Activated T-helper 1 cell treated with anti-CD3 and anti-CD28 coated beads, Interleukin-2, amount 50 U/mL, for 16 hours (primary cell): ENCODE measurements around the gene EYS.
"Not testable (repeated sequence)": the region's sequence is repeated elsewhere in the genome, so short reads cannot be mapped to it uniquely, and the experiment has no call there.

ENCODE experiments used
- DNase-seq, 2 donors: peaks; one replicate each; pipeline ENCODE4 v3.0.0-alpha.2; 2020; ENCODE audit warnings: low read depth in 1 of 2, low spot score in 1 of 2

EYS gene

DNA sequence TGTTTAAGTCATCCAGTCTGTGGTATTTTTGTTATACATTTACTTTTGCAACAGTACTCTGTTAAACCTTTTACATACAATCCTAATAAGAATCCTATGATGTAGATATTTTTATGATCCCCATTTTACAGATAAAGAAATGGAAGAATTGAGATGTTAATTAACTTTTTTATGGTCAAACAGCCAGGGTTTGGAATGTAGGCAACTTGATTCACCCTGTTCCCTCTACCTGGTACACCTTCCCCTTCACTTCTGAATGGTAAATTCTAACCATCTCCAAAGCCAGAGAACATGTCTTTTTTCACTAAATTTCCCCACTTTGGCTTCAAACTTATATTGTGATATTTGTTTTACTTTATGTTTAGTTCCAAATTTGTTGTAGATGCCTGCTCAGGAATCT lies 1771.3 kb downstream of the EYS start:
- DNase-seq, result no peak

DNA sequence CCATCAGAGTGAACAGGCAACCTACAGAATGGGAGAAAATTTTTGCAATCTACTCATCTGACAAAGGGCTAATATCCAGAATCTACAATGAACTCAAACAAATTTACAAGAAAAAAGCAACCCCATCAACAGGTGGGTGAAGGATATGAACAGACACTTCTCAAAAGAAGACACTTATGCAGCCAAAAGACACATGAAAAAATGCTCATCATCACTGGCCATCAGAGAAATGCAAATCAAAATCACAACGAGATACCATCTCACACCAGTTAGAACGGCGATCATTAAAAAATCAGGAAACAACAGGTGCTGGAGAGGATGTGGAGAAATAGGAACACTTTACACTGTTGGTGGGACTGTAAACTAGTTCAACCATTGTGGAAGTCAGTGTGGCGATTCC lies 1773.1 kb downstream of the EYS start:
- not testable (repeated sequence) for DNase-seq

DNA sequence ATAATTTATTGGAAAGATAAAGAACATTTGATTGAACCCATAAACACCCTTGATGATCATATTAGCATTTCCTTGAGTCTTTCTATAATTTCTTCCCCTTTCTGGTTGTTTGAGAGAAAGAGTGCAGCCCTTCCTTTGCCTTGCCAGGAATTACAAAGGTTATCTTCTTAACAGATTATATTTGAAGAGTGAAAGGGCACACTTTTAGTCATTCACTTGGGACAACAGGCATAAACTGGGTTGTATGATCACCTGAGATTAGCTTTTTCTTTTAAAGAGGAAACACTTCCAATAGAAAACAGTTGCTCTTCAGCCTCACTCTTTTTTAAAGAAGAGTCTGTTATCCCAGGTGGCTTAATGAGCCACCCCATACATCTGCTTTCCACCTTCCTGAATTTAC lies 1776.2 kb downstream of the EYS start:
- DNase-seq, result no peak

DNA sequence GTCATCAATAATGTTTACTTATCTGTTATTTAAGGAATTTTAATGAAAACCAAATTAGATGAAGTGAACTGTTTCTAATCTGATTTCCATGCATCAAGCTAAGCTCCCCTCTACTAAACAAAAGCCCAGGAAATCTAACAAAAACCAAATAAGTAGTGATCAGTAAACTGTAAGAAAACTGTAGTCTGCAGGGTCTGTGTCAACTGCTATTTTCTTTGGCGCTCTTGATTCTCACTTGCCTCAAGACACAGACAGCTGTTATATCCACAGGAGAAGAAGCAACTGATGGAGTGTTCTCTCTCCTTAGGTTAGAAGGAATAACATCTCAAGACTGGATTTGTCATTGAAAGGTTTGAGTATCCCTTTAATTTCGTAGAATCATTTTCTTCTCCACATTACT lies 1777.9 kb downstream of the EYS start:
- DNase-seq, result no peak

DNA sequence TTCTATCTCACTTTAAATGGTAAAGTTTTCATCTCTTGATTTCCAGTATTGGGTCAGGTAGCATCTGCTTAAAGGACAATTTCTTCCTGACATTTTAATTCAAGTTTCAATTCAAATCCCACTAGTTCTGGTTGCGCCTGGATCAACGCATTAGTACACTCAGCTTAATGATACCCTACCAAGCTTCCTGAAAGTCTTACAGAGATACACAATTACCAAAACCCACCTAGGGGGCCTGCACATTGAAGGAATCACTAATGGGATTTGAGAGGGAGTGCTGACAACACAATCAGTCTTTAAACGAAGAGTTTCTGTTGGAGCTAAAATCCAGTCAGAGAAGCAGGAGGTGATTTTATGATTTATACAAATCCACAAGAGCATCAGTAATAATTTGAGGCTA lies 1778.4 kb downstream of the EYS start:
- DNase-seq, result no peak

DNA sequence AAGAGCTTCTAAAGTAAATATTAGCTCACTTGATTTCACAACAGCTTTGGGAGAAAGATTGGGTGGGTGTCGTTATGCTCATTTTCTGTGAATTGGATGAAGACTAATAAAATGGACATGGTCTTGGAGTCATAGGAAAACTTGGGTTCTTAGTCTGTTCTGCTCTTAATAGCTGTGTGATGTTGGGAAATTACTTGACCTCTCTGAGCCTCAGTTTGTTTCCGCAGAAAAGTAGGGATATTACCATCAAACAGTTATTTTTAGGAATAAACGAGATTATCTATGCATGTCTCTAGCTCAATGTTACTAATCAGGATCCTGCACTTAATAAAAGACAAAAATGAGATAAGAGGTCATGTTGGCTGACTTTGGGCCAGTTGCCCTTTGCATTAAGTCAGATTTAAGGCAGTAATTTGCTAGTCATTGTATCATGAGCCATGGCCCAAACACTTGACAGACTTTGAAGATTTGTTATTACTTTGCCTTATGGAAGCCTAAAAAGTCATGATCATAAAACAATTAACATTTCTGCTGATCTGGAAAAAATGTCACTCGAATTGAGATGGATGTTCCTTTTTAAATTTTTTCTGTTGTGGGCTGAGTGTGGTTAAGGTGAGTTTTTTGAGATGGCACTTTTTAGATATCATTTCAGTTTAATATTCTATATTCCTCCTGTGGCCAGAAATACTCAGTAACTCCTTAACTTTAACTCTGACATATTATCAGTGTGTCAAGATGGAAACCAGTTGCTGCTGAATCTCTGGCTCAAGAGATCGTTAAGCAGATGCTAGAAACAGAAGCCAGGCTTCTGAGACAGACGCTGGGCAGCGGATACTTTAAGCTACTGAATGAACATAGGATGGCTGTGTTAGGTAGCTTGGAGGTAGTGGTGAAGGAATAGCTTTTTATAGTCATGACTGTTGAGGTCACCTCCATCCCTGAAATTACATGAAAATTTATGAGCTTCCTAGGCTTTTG lies 1779.8 kb downstream of the EYS start:
- DNase-seq, result no peak

DNA sequence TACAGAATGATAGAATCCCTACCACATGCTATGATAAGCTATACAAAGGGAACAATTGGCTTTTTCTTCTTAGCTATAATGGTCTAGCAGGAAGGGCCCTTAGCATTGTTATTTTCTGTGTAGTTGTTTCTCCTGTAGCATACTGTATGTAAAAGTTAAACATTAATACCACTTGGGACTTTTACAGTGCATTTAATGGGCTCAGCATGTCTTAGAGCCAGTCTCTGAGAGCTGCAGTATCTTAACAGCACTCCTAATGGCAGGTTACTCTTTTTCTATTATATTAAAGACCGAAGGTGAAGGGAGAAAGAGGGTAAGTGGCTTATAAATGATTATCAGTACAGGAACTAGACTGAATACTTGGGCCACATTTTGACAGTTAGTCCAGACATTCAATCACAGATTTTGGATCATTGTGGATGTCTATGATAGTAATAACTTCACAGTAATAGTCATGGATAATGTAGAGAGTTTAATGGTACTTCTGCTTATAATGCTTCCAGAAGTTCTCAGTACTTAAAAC lies 1780.7 kb downstream of the EYS start:
- DNase-seq, result no peak

DNA sequence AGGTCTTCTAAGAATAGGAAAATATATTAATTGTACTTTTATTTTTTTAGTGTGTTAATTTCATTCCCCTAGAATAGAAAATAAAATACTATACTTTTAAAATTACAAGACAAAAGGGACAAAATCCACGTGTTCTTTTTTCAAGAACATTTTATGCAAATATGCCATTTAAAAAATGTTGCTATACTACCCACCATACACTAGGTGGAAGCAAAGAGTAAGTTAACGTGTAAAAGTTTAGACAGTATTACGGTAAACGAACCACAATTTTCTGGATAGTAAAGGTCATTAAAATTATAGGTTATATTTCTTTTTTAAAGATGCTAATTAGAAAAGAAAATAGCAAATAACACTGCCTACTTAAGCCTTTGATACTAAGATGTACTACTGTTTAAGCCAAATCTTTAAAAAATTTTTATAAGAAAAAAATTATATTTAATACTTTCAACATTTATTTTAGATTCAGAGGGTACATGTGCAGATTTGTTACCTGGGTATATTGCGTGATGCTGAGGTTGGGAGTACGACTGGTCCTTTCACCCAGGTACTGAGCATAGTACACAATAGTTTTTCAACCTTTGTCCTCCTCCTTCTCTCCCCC lies 1783.8 kb downstream of the EYS start:
- DNase-seq, result no peak

DNA sequence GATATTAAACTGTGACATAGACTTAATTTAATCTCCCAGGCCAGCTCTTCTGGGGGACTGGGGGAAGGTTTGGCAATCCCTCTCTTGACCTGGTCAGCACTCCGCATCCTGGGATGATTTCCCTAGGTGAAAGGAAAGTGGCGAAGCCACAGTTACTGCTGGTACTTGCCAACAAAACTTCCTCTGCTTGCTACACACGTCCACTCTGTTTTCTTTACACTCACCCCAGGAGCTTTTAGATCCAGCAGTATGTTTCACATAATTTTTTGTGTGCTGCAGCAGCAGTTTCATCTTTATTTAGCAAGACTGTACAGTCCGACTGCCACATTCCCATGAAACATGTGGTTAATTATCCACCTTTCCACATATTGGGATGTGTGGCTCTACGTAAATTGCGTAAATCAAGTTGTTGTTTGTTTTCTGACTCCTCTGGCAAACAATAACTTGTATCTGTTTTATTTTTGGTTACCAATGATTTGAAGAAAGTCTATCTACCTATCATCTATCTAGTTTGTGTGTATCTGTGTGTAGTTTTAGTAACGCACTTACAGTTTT lies 1787.4 kb downstream of the EYS start:
- DNase-seq, result no peak

DNA sequence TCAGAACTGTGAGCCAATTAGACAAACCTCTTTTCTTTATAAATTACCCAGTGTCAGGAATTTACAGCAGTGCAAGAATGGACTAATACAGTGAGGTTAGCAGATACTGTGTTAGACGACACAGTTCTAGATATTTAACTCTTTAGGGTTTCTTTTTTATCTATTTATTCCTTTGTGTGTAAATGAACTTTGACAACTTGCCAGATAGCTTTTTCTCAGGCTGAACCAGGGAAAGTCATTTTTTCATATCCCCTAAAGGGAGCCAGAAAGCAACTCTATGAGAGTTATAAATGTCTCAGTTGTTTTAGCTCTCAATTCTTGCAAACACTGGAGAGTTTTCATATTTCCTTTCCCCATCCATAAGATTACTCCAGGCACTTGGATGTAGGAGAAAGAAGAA lies 1794.1 kb downstream of the EYS start:
- DNase-seq, result no peak

DNA sequence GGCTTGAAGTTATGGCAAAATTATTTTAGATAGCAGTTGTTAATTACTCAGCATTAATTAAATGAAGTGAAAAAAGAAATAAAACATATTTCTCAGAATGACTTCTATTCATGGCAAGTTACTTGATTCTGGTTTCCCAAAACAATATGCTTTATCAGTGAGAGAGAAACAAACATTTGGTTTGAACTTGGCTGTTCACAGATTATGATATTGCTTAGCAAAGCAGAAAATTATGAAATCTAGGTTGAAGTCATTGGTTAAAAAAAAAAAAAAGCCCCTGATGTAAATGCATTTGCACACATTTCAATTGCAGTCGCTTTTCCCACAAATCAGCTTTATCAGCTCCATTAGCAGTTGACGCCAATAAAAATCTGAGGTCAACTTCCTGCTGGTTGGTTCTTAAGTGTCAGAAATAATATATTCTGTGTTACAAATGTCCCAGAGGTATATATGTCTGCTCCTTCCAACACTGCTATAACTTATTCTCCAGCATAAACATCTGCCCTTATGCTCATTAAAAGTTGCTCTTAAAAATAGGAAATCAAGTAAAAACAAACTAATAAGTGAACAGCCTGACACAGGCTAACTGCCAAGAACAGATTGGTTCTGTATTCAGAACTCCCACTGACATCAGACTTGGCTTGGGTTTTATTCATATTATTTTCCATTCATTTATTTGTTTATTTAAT lies 1796.0 kb downstream of the EYS start:
- DNase-seq, result no peak

DNA sequence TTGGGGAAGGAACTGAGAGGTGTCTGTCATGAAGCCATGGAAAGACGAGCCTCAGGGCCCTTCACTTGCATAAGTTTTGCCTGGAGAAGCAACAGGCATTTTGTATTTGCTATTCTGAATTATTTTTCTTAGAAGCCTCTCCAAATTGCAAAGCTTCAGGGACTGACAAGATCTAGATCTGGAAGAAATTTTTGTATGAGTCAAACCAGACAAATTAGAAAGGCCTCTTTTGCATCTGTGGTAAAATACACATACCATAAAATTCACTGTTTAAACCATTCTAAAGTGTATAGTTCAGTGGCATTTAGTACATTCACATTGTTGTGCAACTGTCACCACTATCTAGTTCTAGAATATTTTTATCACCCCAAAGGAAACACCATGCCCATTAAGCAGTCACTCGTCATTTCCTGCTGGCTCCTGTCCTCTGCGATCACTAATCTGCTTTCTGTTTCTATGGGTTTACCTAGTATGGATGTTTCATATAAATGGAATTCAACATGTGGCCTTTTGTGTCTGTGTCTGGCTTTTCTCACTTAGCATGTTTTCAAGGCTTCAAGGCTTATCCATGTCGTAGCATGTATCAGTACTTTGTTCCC lies 1802.3 kb downstream of the EYS start:
- DNase-seq, result no peak

DNA sequence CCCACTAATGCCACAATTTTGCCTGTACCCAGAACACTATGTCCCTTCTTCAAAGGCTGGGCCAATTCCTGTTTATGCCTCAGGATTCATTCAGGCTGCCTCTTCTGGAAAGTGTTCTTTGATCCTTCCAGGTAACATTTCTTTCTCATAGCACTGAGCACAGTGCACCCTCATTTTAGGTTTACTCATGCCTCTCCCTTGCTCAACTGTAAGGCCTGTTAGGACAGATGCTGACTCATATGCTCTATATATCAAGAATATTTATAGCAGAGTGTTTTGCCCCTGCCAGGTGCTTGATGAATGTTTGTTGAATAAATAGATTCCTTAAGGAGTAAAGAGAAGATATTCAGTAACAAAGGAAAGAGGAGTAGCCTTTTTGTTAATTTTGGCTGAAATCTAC lies 1807.5 kb downstream of the EYS start:
- DNase-seq, result no peak

DNA sequence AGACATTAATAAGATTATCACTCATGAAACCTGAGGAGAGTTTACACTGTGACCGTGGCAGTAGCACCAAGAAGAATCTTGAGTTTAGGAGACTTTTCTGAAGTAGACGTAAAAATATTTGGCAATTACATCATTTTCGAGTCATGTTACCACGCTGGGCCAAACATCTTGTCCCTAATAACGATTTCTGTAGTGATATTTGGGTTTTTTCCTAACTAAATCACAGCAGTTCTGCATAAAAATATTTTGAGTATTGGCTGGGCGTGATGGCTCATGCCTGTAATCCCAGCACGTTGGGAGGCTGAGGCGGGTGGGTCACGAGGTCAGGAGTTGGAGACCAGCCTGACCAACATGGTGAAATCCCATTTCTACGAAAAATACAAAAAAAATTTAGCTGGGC lies 1809.1 kb downstream of the EYS start:
- no peak for DNase-seq

DNA sequence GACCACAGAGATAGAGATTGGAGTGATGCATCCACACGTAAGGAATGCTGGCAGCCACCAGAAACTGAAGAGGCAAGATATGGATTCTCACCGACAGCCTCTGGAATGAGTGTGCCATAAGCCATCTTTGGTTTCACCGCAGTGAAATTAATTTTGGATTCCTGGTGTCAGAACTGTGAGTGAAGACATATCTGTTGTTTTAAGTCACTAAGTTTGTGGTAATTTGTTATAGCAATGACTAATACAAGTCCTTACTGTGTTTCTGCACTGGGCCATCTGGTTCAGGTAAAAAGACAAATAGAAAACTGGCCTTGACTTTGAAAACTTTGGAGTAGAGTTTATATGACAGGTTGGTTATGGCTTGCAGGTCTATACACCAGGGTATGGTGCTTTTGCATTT lies 1809.6 kb downstream of the EYS start:
- DNase-seq, result no peak

DNA sequence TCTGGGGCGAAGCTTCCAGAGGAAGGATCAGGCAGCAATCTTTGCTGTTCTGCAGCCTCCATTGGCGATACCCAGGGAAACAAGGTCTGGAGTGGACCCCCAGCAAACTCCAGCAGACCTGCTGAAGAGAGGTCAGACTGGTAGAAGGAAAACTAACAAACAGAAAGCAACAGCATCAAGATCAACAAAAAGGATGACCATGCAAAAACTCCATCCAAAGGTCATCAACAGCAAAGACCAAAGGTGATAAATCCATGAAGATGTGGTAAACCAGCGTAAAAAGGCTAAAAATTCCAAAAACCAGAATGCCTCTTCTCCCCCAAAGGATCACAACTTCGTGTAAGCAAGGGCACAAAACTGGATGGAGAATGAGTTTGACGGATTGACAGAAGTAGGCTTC lies 1818.6 kb downstream of the EYS start:
- DNase-seq, result no peak

DNA sequence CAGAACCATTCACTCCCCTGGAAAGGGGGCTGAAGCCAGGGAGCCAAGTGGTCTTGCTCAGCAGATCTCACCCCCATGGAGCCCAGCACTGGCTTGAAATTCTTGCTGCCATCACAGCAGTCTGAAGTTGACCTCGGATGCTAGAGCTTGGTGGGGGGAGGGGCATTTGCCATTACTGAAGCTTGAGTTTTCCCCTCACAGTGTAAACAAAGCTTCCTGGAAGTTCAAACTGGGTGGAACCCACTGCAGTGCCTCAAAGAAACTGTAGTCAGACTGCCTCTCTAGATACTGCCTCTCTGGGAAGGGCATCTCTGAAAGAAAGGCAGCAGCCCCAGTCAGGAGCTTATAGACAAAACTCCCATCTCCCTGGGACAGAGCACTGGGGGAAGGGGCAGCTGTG lies 1819.2 kb downstream of the EYS start:
- DNase-seq, result not testable (repeated sequence)

DNA sequence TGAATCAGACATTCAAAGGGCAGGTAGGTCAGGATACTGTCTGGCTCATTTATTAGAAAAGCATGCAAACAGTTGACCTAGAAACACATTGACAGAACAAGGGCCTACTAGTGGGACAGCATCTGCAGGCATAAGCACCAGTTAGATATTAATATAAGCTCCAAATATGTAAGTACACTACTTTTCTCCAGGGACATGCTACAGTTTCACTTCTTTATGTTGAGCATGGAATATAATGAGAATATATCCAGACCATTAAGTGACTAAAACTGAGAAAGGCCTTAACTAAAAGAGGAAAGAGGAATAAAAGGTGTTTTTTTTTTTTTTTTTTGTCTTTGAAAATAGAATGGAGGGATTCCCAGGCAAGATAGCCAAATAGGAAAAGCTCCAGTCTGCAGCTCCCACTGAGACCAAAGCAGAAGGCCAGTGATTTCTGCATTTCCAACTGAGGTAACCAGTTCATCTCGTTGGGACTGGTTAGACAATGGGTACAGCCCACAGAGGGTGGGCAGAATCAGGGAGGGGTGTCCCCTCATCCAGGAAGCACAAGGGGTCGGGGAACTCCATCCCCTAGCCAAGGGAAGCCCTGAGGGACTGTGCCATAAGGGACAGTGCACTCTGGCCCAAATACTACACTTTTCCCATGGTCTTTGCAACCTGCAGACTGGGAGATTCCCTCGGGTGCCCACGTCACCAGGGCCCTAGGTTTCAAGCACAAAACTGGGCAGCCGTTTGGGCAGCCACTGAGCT lies 1819.8 kb downstream of the EYS start:
- DNase-seq, result no peak

DNA sequence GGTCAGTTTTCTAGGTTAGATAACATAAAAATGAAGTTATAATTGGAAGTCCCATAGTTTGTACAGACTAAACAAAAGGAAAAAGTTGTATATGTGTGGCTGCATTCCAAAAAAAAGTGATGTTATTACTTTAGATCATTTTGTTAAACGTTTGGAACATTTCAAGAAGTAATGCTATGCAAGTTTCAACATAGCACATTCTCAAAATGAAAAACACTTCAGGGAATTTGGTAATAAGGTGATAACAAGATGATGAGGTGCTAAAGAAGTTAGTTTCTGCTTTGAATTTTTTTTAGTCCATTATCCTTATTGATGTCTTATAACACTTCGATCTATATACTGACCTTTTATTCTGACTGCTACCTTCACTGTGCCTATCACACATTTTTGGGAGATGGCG lies 1820.7 kb downstream of the EYS start:
- DNase-seq, result no peak

DNA sequence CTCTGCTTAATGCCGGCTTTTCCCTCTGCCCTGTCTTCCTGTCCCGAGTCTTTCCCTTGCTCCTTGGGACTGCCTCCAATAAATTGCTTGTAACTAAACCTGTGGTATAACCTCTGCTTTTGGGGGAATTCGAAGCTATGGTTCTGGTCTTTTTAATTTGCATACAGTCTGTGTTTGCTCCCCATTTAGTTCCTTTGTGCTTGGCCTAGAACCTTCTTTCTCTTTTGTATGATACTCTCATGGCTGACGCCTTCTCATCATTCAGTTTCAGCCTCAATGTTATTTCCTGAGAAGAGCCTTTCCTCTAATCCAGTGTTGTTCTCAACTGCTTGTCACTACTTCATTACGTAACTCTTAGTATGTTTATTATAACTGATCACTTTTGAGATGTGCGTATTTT lies 1823.4 kb downstream of the EYS start:
- DNase-seq, result no peak
